KG1 (cell line): ENCODE measurements around the gene FIGNL2.

Experiments
- DNase-seq: peaks from one replicate; lab custom pipeline; 2025; lab: John Stamatoyannopoulos, UW

FIGNL2 gene

DNA sequence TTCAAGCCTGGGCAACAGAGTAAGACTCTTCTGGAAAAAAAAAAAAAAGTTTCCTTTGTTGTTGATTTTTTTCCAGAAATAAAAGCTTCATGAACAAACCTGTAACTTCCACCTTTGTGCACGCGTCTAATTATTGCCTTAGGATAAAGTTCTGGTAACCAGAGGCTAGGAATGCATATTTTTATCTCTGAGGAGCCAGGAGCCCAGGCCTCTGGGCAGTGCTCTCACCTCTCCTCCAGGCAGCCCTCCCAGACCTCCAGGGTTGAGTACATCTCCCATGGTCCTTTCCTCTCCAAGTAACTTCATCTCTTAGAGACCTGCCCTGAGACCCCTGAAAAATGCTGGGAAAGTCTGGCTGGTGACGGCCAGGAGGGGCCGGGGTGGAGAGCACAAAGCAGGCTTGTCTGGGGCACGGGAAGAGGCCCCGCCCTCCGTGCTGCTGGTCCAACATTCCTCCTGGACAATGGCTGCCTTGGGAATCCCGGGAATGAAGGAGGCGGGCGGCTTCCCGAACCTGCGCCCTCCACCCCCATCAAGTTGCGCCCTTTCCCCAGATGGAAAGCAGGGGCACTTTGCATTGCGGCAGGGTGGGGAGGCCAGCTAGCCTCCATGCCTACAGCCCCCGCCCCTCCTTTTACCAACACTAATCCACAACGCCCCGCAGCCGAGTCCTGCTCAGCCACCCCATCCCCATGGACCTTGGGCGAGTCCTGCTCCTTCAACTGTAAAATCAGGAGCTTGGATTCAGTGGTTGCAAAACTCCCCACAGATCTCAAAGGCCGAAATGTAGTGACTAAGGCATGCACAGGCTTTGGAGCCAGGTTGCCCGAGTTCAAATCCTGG lies 7.3 kb upstream of the FIGNL2 start:
- no peak for DNase-seq

DNA sequence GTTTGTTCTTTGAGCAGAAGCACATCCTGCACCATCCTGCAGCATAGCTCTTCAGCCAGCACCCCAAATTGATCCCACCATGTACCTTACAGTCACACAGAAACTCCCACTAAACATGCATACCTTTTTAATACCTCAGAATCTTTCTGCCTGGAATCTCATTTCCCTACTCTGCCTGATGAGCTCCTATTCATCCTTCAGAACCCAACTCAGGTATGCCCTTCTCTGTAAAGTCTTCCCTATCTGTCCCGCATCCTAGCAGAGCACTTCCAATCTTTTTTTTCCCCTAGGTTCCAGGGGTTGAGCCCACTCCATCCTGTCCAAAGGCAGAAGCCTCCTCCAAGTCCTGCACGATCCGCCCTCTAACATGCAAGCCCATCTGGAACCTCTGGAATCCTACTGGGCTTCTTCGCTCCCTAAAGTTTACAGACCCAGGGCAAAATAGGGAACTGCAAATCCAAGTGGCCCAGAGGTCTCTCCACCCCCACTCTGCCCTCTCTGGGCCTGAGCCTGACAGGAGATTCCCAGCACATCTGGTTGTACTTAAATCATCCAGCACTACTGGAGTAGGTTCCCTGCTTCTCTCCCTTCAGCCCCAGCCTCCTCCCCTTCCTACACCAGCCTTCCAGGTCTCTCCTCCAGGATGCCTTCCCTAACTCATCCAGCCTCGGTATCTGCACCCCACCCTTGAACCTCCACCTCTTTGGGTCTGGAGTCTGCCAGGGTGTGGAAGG lies 4.1 kb upstream of the FIGNL2 start:
- DNase-seq: no peak

DNA sequence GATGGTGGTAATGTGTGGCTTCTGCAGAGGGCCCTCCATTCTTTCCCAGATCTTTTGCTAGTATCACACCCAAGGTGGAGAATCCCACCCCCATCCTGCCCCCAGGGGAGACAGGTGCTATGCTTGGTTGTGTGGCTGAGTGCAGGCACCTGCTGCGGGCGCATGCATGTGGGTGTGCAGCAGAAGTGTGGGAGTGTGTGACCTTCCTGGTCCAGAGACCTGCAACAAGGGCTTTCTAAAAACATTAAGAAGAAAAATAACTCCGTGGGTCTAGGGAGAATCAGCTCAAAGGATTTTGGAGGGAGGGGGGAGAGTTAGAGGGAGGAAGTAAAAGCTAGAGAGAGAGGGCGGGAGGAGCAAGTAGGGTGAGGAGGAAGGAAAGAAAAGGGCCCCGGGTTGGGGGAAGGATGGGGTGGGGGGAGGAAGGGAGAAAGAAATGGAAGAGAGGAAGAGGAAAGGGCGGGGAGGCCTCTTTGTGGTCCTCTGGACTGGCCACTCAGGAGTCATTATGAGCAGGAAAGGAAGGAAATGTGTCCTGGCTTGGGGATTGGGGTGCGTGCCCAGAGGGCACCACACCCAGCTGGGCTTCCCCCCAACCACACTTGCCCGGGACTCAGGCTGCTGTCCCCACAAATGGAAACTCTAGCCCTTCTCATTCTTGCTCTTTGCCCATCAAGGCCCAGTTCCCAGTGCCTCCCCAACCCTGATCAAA lies 3.1 kb upstream of the FIGNL2 start:
- no peak for DNase-seq

DNA sequence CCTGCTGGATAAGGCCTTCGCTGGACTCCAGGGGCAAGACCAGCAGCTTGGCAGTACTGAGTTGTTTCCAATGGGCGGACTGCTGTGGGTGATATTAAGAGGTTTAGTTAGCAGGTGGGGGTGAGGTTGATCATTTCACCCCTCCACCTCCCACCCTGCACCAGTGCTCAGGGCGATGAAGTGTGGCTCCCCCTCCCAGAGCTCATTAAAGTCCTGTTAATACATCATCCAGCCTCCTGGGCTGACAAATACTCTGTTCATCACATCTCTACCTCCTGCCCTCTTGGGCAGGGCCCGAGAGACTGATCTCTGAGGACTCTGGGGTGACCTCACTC lies 2.4 kb upstream of the FIGNL2 start:
- no peak for DNase-seq

DNA sequence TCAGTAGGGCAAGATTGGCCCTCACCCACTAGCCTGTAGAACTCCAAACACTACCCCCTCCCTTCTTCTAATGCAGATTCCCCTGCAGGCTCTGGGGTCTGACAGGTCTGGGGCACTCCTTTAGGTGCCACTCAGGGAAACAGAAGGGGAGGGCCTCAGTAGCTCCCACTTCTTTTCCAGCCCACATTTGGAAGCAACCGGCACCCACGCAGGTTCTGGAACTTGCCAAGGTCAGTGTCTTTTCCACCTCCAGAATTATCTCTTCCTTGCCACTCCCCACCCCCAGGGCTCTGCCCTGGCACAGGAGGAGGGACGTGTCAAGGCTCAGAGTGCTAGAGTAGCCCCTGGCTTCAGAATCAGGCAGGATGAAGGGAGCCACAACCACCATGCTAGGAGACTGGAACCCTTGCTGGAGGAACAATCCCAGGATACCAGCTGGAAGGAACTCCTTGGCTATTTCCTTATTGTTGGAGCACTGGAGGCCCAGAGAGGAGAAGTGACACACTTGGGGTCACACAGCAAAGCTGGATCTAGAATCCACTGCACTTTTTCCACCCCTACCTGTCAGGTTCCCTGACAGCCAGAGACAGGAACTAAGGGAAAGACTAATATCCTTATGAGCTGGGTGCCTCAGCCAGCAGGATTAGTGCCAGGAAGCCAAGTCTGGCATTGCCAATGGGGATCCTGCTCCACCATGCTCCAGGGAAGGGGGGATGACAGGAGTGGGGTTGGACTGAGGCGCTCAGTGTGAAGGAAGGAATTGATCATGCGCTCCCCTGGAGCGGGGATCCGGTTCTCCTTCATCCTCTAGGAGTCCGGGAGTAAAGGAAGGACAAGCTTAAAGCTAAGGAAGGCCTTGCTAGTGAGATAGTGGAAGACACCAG lies 1.8 kb upstream of the FIGNL2 start:
- DNase-seq: no peak

DNA sequence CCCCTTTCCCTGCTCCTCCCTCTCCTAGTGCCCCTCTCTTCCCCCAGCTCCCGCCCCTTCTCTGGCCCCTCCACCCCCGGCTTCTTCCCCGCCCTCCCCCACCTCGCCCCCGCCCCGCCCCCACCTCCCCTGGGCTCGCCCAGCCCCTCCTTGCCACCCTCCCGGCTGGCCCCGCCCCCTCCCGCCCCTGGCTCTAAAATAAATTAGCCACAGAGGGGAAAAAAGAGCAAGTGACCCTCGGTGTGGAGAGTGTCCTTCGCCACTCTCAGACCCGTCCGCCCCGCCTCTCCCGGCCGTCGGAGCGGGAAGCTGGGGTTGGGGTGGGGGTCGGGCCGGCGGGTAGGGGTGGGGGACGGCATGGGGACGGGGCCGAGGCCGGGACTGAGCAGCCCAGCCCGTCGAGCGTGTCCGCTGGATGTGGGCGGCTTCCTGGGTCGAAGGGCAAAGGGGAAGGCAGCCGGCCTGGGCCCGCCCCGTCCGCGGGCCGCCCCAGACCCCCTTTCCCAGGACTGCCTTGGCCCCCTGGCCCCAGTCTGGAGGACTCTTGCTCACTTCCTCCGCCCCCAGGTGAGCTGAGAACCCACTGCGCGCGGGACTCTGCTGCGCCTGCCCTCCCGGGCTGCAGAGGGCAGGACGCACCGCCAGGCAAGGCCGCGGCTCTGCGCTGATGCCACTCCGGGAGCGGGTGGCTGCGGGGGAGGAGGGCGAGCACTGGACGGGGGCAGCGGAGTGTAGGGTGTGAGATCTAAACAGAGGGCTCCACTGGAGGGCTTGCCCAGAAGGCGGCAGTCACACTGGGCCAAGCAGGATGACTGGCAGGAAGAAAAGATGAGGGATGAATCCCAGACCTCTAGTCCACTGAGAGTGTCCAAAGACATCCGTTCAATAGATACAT lies 570 bp upstream of the FIGNL2 start:
- no peak for DNase-seq

DNA sequence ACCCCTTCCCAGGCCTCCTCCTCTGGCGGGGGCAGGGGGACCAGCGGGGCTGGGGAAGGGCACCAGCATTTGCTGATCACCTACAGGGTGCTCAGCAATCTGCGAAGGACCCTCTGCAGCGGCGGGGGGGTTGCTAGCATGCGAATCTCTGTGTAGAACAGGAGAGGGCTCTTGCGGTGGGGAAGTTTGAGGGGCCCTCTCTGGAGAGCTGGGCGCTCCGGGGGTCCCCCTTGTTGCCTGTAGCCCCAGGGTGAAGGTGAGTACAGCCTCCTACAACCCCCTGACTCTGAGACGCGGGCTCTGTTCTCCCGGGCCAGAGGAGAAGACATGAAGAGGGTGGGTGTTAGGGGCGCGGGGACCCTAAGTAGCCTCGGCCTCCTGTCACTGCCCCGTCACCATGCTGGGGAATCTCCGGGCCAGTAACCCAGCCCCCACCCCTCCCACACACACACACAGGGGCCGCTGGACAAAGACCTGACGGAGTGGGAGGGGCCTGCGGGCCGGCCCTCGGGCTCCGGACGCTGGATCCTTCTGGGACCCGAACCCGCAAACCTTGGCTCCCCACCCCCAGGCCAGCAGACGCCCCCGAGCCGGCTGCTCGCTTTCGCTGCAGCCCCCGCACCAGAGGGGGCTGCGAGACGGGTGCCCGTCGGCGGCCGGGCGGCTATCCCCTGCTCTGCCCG lies 734 bp downstream of the FIGNL2 start:
- DNase-seq: no peak

DNA sequence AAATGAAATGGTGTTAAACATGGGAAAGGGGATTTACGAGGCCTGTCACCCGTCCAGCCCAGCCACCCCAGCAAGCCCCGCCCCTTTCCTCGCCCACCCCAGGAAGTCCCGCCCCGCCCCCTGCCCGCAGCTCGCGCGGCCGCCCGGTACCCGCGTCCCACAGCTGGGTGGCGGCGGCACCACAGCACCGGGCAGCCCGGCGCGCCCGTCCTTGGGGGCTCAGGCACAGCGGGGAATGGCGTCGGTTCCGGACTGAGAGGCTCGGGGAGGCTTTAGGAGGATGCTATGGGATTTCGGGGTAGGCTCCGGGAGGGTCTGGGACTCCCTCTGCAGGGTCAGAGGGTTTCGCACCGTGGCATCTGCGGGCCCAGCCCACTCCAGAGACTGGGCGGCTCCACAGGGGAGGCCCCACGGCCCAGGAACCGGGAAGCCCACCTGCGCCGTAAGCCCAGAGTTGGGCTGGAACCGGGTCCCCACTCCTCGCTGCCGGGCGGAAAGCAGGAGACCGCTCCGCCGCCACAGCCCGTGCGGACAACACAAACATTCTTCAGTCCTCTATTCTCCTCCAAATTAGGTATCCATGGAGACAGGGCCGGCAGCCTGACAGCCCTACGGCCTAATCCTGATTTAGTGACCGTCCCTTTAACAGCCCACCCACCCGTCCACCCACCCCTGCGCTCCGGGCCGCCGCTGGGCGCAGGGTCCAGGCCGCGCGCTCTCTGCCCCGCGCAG lies 1.4 kb downstream of the FIGNL2 start:
- no peak for DNase-seq

DNA sequence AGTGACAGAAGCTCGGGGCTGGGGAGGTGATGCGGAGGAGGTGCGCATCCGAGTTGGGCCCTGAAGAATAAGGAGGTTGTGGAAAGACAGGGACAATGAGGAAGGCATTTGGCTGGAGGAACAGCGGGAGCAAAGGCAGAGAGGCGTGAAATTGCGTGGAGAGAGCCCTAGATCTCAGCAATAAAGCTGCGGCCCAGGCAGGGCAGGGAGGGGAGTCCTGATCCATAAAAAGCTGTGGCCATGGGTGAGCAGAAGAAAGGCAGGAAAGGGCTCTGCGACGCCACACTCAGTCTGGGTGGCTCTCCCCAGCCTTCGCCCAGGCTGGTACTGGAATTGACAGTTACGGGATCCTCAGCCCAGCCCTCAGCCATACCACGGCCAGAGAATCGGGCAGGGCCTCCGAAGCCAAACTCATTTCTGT lies 2.2 kb downstream of the FIGNL2 start:
- no peak for DNase-seq

DNA sequence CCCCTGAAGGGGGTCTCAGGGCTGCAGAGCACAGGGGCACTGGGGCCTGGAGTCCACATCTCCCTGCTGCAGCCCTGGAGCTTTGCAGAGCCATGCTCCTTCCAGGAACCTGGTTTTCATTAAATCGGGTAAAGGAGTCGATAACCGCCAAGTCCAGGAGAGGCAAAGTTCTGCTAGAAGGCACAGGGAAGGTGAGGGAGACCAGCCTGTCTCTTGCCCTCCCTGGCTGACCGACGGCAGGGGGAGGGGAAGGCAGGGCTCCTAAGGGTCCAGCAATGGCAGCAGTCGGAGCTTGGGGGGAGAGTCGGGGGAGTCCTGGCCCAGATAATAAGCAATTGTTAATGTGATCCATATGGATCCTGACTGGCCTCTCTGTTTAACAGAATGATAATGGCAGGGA lies 3.0 kb downstream of the FIGNL2 start:
- no peak for DNase-seq

DNA sequence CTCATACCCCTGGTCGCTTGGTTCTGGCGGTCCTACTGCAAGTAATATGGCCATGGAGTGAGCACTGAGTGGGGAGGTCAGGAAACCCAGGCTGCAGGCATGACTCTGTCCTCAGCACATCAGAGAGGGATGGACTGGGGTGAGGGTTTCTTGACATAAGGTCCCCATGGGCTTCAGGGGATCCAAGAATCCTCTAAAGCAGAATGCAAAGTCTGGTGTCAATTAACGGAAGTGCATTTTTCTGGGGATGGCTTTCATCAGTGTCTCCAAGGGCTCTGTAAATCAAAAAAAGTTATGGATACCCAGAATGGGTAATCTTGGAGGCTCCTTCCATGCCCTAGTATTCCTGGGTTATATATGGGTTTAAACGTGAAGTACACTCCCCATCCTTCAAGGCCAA lies 3.7 kb downstream of the FIGNL2 start:
- no peak for DNase-seq

DNA sequence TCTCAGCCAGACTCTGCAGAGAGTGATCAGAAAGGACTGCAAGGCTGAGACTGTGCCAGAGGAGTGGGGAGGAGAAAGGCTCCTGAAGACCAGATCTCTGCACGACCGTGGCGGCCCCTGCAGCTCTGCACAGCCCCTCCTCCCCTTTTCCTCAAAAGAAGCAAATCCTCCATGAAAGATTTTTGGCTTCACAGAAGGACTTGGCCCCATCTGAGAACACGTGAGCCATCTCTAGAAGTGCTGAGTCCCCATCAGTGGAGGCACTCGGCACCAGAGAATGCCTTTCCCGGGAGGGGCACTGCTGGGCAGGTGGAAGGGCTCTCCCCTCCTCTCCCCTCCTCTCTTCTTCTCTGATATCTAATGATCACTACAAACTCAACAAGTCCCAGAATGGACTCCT lies 6.8 kb downstream of the FIGNL2 start:
- DNase-seq: no peak

DNA sequence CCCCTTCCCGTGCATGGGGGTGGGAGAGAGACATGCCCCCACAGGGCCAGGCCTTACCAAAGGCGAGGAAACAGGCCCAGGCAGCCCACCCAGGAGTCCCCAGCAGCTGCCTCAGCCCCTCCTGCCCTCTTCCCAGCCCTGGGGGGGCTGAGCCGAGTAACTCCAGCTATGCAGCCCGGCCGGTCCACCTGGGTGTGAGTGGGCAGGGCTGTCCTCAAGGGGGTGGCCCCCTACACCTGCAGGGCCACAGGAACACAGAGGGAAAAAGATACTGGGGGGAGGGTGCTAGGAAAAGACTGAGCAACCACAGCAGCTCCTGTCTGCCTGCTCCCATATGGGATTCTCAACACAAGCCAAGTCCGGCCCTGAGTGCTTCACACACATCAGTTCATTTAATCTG lies 7.6 kb downstream of the FIGNL2 start:
- DNase-seq: no peak

DNA sequence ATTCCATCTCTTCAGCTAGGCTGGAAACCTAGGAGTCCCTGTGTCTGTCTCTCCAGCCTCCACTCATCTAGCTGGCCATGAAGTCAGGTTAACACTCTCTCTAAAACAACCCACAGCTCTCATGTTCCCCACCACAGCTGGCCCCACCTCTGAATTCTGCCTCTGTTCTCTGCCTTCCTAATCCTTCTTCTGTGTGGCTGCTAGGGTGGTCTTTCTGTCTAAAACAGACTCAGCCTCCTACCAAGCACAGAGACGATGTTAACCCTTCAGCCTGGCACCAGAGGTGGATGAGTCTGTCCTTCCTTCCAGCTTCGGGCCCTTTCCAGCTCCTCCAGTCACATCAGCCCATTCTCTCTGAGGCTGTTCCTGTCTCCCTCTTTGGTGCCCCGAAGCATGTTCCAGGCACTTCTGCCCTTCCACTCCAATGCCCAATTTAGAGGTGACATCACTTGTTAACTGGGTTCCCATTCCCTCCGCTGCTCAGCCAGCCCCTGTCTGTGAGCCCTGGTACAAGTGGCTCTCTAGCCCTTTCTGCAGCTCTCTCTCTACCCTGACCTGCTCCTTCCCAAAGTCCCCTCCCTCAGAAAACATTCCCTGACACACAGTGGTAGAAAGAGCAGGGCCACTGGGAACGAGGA lies 9.1 kb downstream of the FIGNL2 start:
- DNase-seq: no peak

DNA sequence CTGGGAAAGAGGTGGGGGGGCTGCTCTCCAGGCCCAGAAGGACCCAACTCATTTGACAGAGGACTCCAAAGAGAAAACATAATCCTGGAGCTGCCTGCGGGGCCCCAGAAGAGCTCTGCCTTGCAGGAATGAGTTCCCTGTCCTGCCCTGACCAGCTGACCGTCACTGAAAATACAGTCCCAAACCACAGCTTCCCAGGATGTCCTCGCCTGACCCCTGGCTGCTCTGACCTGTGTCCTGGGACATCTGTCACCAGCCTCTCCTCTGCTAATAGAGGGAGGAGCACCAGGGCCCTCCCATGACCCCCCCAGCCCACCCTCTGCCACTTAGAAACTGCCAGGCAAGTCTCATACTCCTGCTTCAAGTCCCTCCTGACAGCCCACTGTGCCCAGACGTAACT lies 9.8 kb downstream of the FIGNL2 start:
- DNase-seq: no peak

DNA sequence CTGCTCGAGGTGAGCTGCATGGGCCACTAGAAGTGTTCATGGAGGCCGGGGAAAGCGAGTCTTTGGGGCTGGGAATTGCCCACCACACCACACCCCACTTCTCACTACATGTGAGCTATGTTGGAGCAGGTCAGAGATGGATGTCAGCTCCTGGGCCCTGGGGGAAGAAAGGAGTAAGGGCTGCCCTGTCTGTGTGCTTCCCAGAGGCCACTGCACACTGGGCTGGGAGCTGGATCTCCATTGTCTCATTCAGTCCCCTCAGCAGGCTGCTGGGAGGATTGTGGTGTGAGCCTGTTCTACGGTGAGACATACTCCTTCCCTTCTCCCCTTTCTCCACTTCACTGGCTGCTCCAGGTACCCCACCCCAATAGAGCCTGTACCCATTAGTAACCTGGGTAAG lies 10.5 kb downstream of the FIGNL2 start:
- DNase-seq: no peak

DNA sequence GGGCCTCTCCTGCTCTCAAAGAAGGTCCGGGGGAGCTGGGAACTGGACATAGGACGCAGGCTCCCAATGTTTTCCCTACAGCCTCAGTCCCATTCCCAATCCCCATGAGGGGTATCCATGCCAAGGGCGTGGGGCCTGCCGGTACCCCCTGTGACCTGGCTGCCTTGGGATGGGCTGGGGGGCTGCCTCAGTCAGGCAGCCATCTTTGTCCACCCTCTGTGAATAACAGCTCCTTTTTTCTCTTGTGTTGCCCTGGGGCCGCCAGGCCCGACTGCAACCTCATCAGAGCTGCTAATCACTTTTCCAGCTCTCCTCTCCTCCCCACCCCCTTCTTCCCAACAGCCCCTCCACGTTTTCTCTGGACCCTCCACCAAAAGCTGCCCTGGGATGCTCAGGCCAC lies 11.2 kb downstream of the FIGNL2 start:
- no peak for DNase-seq

DNA sequence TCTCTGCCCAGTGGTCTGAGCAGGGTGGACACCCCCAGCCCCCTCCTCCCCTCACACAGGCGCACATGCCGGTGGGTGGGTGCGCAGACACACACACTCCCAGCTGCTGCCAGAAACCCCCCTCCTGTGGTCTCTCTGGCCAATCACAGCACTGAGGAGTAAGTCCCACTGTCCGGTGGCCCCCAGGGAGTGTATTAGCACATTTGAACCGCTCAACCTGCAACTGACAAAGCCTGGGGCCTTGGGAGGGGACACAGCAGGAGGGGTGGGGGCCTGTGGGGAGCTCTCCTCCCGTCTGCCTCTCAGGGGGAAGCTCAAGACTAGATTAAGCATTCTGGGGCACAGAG lies 11.7 kb downstream of the FIGNL2 start:
- no peak for DNase-seq

DNA sequence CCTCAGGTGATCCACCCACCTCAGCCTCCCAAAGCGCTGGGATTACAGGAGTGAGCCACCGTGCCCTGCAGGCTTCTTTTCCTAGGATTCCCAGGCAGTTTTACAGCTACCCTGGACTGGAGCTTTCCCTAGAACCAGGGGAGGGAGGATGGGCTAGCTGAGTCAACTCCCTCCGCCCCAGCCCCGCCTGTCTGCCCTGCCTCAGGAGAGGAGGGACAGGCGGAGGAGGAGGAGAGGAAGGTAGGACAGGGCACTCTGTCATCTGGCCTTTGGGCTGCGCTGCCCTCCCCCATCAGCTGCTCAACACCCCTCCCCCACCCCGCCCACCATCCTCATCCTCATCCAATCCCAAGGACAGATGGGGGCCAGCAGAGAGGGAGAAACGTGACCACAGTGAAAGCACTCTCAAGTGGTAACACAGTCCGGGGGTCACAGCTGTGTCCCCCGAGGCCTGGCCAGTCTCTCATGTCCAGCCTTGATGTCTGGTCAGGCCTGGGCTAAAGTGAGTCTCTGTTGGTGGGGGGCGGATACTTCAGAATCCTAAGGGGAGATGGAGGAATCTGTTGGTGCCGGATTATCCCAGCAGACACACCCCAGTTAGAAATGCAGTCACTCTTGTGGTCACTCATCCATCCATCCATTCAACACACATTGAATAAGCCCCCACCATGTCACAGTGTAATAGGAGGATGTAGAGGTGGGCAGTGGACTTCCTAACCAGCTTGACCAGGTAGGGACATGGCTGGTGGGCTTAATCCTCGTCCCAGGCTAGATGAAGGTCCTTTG lies 12.3 kb downstream of the FIGNL2 start:
- DNase-seq: no peak
